H54 (cell line): ENCODE measurements around the gene ITIH5.

ENCODE experiments used
- DNase-seq: peaks from one replicate; pipeline ENCODE4 v3.0.0; 2011; ENCODE audit warnings: low spot score, mixed read lengths; ENCODE audit not compliant: insufficient read length
- FAIRE-seq: peaks from 3 replicates; lab custom pipeline; 2011; peaks lifted over from hg19 to GRCh38; lab: Jason Lieb, UNC
- POLR2A ChIP-seq: IDR thresholded peaks from 2 replicates; pipeline ENCODE4 v1.6.1; 2011; ENCODE audit warnings: low read depth, mild to moderate bottlenecking, low read length

ITIH5 gene

GRCh38 chr10:7512487-7512886 is 154.3 kb downstream of the ITIH5 start:
- FAIRE-seq (no peak), DNase-seq (no peak)
- no peak for TF ChIP-seq POLR2A

GRCh38 chr10:7511612-7512011 is 155.2 kb downstream of the ITIH5 start:
- FAIRE-seq (no peak), DNase-seq (no peak)
- no peak for TF ChIP-seq POLR2A
